ENCODE results near the gene ZNF772.

DNA sequence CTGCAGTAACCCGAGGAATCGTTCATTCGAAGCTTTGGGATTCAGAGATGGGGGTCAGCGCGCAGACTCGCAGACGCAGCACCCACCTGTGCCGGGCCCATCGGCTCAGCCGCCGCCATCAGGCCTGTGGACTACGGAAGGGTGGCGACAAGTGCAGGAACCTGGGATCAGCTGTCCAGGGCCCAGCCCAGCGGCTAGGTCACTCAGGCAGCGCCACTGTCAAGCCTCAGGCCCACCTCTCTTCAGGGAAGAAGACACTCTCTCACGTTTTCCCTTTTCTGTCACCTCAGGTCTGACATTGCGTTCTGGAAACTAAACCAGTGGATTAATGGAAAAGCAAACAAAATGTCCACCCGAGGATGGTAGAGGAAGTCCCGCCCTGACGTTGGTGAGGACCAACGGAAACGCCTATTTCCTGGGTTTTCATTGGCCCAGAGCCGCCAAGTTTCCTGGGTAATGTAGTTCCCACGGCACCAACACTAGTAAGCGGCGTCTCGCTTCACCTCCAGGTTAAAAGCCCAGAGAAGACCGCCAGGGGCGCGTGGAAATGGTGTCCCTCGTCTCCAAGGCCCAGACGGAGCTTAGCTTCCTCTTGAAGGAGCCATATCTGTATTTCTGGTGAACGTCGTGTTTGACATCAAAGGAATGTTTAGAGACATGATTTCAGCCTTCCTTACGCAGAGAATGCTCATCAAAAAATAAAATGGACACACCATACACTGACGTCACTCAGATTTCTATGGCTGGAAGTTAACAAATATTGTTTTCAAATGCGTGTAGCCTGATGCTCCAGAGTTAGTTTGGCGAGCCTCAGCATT is at the start of gene ZNF772:
- TF ChIP-seq ZNF274 (IDR thresholded peaks at IDR 0.05; ENCODE audit: low read depth, low read length) = no peak
- no peak for TF ChIP-seq SUZ12 (IDR thresholded peaks at IDR 0.05; ENCODE audit: extremely low read depth, insufficient read depth, insufficient read length)
